ENCODE measurements around the gene DDB1.

GRCh38 chr11:61353131-61354067 is 20.5 kb upstream of the DDB1 start:
- TF ChIP-seq HDAC6 (IDR thresholded peaks at IDR 0.05; ENCODE audit: low read depth, low read length) (no peak), CTCF (CRISPR knock-in tag; IDR thresholded peaks at IDR 0.05) (no peak), CEBPB (IDR thresholded peaks at IDR 0.05; ENCODE audit: borderline replicate concordance, low read depth, low read length) (no peak), ZKSCAN1 (IDR thresholded peaks at IDR 0.05; ENCODE audit: low read length) (no peak), IKZF1 (IDR thresholded peaks at IDR 0.05) (no peak), YY1 (IDR thresholded peaks at IDR 0.05; ENCODE audit: insufficient read depth, insufficient replicate concordance, low read depth, low read length) (no peak), ZNF318 (CRISPR knock-in tag; IDR thresholded peaks at IDR 0.05) (no peak)
- TF ChIP-seq, protein P1, sequence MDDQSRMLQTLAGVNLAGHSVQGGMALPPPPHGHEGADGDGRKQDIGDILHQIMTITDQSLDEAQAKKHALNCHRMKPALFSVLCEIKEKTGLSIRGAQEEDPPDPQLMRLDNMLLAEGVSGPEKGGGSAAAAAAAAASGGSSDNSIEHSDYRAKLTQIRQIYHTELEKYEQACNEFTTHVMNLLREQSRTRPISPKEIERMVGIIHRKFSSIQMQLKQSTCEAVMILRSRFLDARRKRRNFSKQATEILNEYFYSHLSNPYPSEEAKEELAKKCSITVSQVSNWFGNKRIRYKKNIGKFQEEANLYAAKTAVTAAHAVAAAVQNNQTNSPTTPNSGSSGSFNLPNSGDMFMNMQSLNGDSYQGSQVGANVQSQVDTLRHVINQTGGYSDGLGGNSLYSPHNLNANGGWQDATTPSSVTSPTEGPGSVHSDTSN (CRISPR knock-in tag; IDR thresholded peaks at IDR 0.05; ENCODE audit: borderline replicate concordance) = no peak
